H9 (cell line): Measurements from ENCODE around the gene LRMDA. TPM values are rescaled to one million over a fixed set of nuclear protein-coding genes. Genes with fewer than 3 reads are reported as not detected.

ENCODE experiments used
- DNase-seq: peaks from one replicate; pipeline ENCODE4 v3.0.0-alpha.2; 2017
- H2AFZ ChIP-seq: one replicate; pipeline ENCODE4 v1.6.1; 2013; ENCODE audit warnings: mild to moderate bottlenecking, low read length, control low read depth, moderate library complexity
- H2AK5ac ChIP-seq: 2 replicates; pipeline ENCODE4 v1.6.1; 2013; ENCODE audit warnings: low read length, control low read depth, mixed read lengths; ENCODE audit not compliant: insufficient read length
- H2BK120ac ChIP-seq: one replicate; pipeline ENCODE4 v1.6.1; 2013; ENCODE audit warnings: low read depth, mild to moderate bottlenecking, low read length, control low read depth, inconsistent platforms; ENCODE audit not compliant: poor library complexity, severe bottlenecking
- H2BK12ac ChIP-seq: 2 replicates; pipeline ENCODE4 v1.6.1; 2013; ENCODE audit warnings: low read length, control low read depth, mixed read lengths, low read depth; ENCODE audit not compliant: insufficient read length
- H2BK15ac ChIP-seq: 2 replicates; pipeline ENCODE4 v1.6.1; 2013; ENCODE audit warnings: low read depth, low read length, control low read depth
- H2BK20ac ChIP-seq: one replicate; pipeline ENCODE4 v1.6.1; 2013; ENCODE audit warnings: low read depth, mild to moderate bottlenecking, low read length, control low read depth, inconsistent platforms; ENCODE audit not compliant: poor library complexity, severe bottlenecking
- H2BK5ac ChIP-seq: 2 replicates; pipeline ENCODE4 v1.6.1; 2013; ENCODE audit warnings: low read length, control low read depth, mixed read lengths; ENCODE audit not compliant: insufficient read length
- H3K14ac ChIP-seq: 2 replicates; pipeline ENCODE4 v1.6.1; 2013; ENCODE audit warnings: low read length, control low read depth; ENCODE audit not compliant: insufficient read depth
- H3K18ac ChIP-seq: 2 replicates; pipeline ENCODE4 v1.6.1; 2013; ENCODE audit warnings: low read depth, mild to moderate bottlenecking, mixed read lengths, low read length, control low read depth; ENCODE audit not compliant: insufficient read length
- H3K23ac ChIP-seq: 2 replicates; pipeline ENCODE4 v1.6.1; 2013; ENCODE audit warnings: low read length, control low read depth, mixed read lengths, low read depth; ENCODE audit not compliant: insufficient read length
- H3K23me2 ChIP-seq: 2 replicates; pipeline ENCODE4 v1.6.1; 2013; ENCODE audit warnings: low read depth, mild to moderate bottlenecking, mixed read lengths, low read length, control low read depth; ENCODE audit not compliant: insufficient read length, poor library complexity, severe bottlenecking
- H3K27ac ChIP-seq: 2 replicates; pipeline ENCODE4 v1.5.1; 2013; ENCODE audit warnings: low read length, control low read depth, mixed read lengths, low read depth; ENCODE audit not compliant: insufficient read length
- H3K27me3 ChIP-seq: 2 replicates; pipeline ENCODE4 v1.6.1; 2013; ENCODE audit warnings: low read length, control low read depth, inconsistent platforms; ENCODE audit not compliant: insufficient read depth
- H3K4ac ChIP-seq: 2 replicates; pipeline ENCODE4 v1.6.1; 2013; ENCODE audit warnings: low read depth, mild to moderate bottlenecking, control low read depth, inconsistent platforms, low read length, moderate library complexity
- H3K4me1 ChIP-seq: 2 replicates; pipeline ENCODE4 v1.6.1; 2013; ENCODE audit warnings: low read length, control low read depth, inconsistent platforms; ENCODE audit not compliant: insufficient read depth
- H3K4me2 ChIP-seq: 2 replicates; pipeline ENCODE4 v1.6.1; 2013; ENCODE audit warnings: low read length, control low read depth, mixed read lengths; ENCODE audit not compliant: insufficient read length, insufficient read depth
- H3K56ac ChIP-seq: 2 replicates; pipeline ENCODE4 v1.6.1; 2013; ENCODE audit warnings: low read depth, mild to moderate bottlenecking, mixed read lengths, low read length, control low read depth; ENCODE audit not compliant: insufficient read length
- H3K79me1 ChIP-seq: 2 replicates; pipeline ENCODE4 v1.6.1; 2013; ENCODE audit warnings: low read depth, mild to moderate bottlenecking, moderate library complexity, low read length, control low read depth, inconsistent platforms; ENCODE audit not compliant: insufficient read depth, poor library complexity, severe bottlenecking
- H3K79me2 ChIP-seq: 2 replicates; pipeline ENCODE4 v1.6.1; 2013; ENCODE audit warnings: low read length, control low read depth, inconsistent platforms; ENCODE audit not compliant: insufficient read depth
- H3K9ac ChIP-seq: 2 replicates; pipeline ENCODE4 v1.6.1; 2013; ENCODE audit warnings: low read length, control low read depth, mixed read lengths; ENCODE audit not compliant: insufficient read length; ENCODE audit errors: extremely low read depth
- H3K9me3 ChIP-seq: one replicate; pipeline ENCODE4 v1.6.1; 2013; ENCODE audit warnings: low read depth, low read length, inconsistent platforms; ENCODE audit not compliant: control insufficient read depth
- H3T11ph ChIP-seq: one replicate; pipeline ENCODE4 v1.6.1; 2013; ENCODE audit warnings: mild to moderate bottlenecking, low read length, control low read depth, inconsistent platforms
- H4K20me1 ChIP-seq: one replicate; pipeline ENCODE4 v1.6.1; 2013; ENCODE audit not compliant: control insufficient read depth, insufficient read length, insufficient read depth
- H4K5ac ChIP-seq: 2 replicates; pipeline ENCODE4 v1.6.1; 2013; ENCODE audit warnings: low read depth, mild to moderate bottlenecking, mixed read lengths, low read length, control low read depth; ENCODE audit not compliant: insufficient read length
- H4K8ac ChIP-seq: replicated peaks from 2 replicates; pipeline ENCODE4 v1.6.1; 2013; ENCODE audit warnings: low read length, control low read depth, mixed read lengths, low read depth; ENCODE audit not compliant: insufficient read length
- H4K91ac ChIP-seq: 2 replicates; pipeline ENCODE4 v1.6.1; 2013; ENCODE audit warnings: low read depth, mild to moderate bottlenecking, moderate library complexity, mixed read lengths, low read length, control low read depth; ENCODE audit not compliant: insufficient read length
- H3K27ac Mint-ChIP-seq, 3 experiments: 2 replicates in 2 of 3; 3 replicates in 1 of 3; pipeline ENCODE4 v1.8.0; 2020 to 2021; ENCODE audit warnings: mixed read lengths in 3 of 3, mild to moderate bottlenecking in 1 of 3, moderate library complexity in 1 of 3
- H3K27me3 Mint-ChIP-seq: 2 replicates; pipeline ENCODE4 v1.8.0; 2021; ENCODE audit warnings: low read depth, mild to moderate bottlenecking, moderate library complexity, mixed read lengths
- H3K36me3 Mint-ChIP-seq, 3 experiments: 2 replicates in 2 of 3; 3 replicates in 1 of 3; pipeline ENCODE4 v1.8.0; 2020 to 2021; ENCODE audit warnings: low read depth in 3 of 3, mixed read lengths in 3 of 3; ENCODE audit not compliant: insufficient read depth in 1 of 3
- H3K4me1 Mint-ChIP-seq, 2 experiments: 2 replicates each; pipeline ENCODE4 v1.8.0; 2020; ENCODE audit warnings: mixed read lengths in 2 of 2
- H3K4me3 Mint-ChIP-seq, 2 experiments: 2 replicates in 1 of 2; 3 replicates in 1 of 2; pipeline ENCODE4 v1.8.0; 2020 to 2021; ENCODE audit warnings: mild to moderate bottlenecking in 2 of 2, mixed read lengths in 2 of 2, moderate library complexity in 1 of 2
- H3K9me3 Mint-ChIP-seq, 2 experiments: 2 replicates in 1 of 2; 3 replicates in 1 of 2; pipeline ENCODE4 v1.8.0; 2020; ENCODE audit warnings: mild to moderate bottlenecking in 2 of 2, mixed read lengths in 2 of 2, moderate library complexity in 1 of 2
- WGBS: extraction: QIAGEN DNeasy Blood & Tissue Kit; methylation state at CpG from one replicate; pipeline ENCODE4 v1.1.7; 2013; ENCODE audit warnings: missing lambda C conversion rate, low lambda C conversion rate, mixed read lengths; ENCODE audit not compliant: insufficient read length; ENCODE audit errors: extremely low coverage; 5-methylcytosine and 5-hydroxymethylcytosine counted together
- total RNA-seq: library from RNA; stranded (reverse); gene quantifications from 2 replicates; pipeline ENCODE4 v1.2.1, GENCODE V29; 2021
- TF ChIP-seq, protein P1 (sequence below): fragments of 200-600 bp; sonication (generic); conservative IDR thresholded peaks from 3 replicates; pipeline ENCODE4 v1.8.0; 2021; ENCODE audit warnings: antibody characterized with exemption, mild to moderate bottlenecking

Gene LRMDA
- total RNA-seq, 1 experiment from 2014 or later: 1.8 TPM

DNA sequence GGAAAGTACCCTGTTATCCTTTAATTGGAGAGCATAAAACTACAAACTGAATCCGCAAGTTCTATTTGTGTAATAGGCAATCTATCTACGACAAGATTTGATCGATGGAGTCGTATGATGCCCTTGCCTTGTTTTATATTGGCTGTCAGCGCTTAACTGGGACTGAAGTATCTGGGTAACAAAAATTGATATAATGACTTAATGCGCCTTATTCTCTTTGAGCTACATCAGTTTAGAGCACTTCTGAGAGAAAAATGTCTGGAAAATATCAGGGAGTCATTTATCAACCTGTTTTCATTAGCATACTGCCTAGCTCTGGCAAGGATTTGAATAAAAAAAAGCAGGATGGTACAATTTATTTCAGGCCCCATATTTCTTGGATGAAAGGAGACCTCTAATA, 262.1 kb downstream of the LRMDA start:
- H3K27me3 Mint-ChIP-seq: peaks cover 1% of the 10 kb centered on the region; the same call in 1 of the 2 replicates
- Histone ChIP-seq H2BK12ac (no peak overlapping the region), H3K18ac (no peak overlapping the region), H3K4me2 (no peak overlapping the region), H4K5ac (no peak overlapping the region), H2AK5ac (no peak overlapping the region), H3K56ac (no peak overlapping the region), H3K14ac (no peak overlapping the region), H2BK5ac (no peak overlapping the region), H2BK20ac (no peak overlapping the region), H3K9ac (no peak overlapping the region), H3K9me3 (no peaks in the 10 kb centered on the region), H3K79me1 (no peaks in the 10 kb centered on the region), H3T11ph (no peak overlapping the region), H3K27me3 (no peaks in the 10 kb centered on the region), H4K8ac (no peak overlapping the region), H3K4ac (no peak overlapping the region), H3K27ac (no peak overlapping the region), H3K79me2 (no peaks in the 10 kb centered on the region), H3K23me2 (no peaks in the 10 kb centered on the region), H3K23ac (no peak overlapping the region), H4K91ac (no peak overlapping the region), H2BK120ac (no peak overlapping the region), H2BK15ac (no peak overlapping the region), H3K4me1 (no peaks in the 10 kb centered on the region), H2AFZ (no peak overlapping the region), H4K20me1 (no peaks in the 10 kb centered on the region)
- H3K27ac Mint-ChIP-seq: no peak overlapping the region
- no peak for DNase-seq
- no peaks in the 10 kb centered on the region for H3K36me3 Mint-ChIP-seq
- H3K4me1 Mint-ChIP-seq: no peaks in the 10 kb centered on the region
- H3K4me3 Mint-ChIP-seq: no peak overlapping the region
- TF ChIP-seq, protein P1, sequence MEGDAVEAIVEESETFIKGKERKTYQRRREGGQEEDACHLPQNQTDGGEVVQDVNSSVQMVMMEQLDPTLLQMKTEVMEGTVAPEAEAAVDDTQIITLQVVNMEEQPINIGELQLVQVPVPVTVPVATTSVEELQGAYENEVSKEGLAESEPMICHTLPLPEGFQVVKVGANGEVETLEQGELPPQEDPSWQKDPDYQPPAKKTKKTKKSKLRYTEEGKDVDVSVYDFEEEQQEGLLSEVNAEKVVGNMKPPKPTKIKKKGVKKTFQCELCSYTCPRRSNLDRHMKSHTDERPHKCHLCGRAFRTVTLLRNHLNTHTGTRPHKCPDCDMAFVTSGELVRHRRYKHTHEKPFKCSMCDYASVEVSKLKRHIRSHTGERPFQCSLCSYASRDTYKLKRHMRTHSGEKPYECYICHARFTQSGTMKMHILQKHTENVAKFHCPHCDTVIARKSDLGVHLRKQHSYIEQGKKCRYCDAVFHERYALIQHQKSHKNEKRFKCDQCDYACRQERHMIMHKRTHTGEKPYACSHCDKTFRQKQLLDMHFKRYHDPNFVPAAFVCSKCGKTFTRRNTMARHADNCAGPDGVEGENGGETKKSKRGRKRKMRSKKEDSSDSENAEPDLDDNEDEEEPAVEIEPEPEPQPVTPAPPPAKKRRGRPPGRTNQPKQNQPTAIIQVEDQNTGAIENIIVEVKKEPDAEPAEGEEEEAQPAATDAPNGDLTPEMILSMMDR: no peak
- WGBS: no CpG with 5 or more reads among the region's 6 CpGs
- peaks cover 3% of the 10 kb centered on the region in 2 experiments; a peak in 1 of 5 replicates for H3K9me3 Mint-ChIP-seq
